Fibroblast of lung (primary cell): ENCODE results near the gene SLC1A7.

Experiments
- EZH2 ChIP-seq: IDR thresholded peaks from 2 replicates; pipeline ENCODE4 v1.5.1; 2012; ENCODE audit warnings: low read length, control low read depth, mild to moderate bottlenecking; ENCODE audit errors: missing control alignments
- TF ChIP-seq, protein P1 (sequence below), 2 donors: IDR thresholded peaks in 1 of 2; conservative IDR thresholded peaks in 1 of 2; 1 replicate in 1 of 2; 2 replicates in 1 of 2; pipeline ENCODE4 v1.5.1; 2011 to 2012; ENCODE audit warnings: low read length in 2 of 2, control low read depth in 1 of 2, inconsistent platforms in 1 of 2, low read depth in 1 of 2, mild to moderate bottlenecking in 1 of 2

DNA sequence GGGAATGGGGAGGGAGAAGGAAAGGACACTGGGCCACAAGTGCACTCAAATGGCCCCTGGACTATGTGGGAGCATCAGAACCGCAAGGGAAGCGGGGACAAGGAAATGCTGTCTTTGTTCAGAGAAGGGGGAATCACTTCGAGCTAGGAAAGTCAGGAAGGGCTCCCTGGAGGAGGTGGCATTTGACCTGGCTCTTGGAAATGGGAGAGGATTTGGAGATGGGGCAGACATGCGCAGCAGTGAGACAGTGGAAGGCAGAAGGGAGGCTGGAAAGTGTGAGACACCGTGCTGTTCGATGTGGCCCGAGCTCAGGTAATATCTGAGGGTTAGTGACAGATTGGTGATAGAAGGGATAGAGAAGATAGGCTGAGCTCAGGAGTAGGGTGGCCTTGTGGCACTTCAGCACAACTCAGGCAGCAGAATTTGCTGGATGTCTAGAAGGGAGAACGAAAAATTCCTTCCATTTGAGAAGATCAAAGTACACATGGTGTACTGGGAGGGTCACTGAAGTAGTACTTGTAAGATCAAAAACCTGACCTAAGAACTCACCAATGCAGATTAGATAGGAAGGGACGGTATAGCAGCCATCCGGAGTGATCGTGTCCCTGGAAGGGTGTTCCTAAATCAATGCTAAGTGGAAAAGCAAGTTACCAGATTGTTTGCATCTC, 25.4 kb downstream of the SLC1A7 start:
- TF ChIP-seq, protein P1, sequence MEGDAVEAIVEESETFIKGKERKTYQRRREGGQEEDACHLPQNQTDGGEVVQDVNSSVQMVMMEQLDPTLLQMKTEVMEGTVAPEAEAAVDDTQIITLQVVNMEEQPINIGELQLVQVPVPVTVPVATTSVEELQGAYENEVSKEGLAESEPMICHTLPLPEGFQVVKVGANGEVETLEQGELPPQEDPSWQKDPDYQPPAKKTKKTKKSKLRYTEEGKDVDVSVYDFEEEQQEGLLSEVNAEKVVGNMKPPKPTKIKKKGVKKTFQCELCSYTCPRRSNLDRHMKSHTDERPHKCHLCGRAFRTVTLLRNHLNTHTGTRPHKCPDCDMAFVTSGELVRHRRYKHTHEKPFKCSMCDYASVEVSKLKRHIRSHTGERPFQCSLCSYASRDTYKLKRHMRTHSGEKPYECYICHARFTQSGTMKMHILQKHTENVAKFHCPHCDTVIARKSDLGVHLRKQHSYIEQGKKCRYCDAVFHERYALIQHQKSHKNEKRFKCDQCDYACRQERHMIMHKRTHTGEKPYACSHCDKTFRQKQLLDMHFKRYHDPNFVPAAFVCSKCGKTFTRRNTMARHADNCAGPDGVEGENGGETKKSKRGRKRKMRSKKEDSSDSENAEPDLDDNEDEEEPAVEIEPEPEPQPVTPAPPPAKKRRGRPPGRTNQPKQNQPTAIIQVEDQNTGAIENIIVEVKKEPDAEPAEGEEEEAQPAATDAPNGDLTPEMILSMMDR (conservative IDR thresholded peaks at IDR 0.05 in 1 of 2, IDR thresholded peaks at IDR 0.05 in 1 of 2; ENCODE audit: low read depth in 1 of 2, low read length in 2 of 2) = no peak
- TF ChIP-seq EZH2 = no peak
